HG02885 (cell line): ENCODE results near the gene RXRB.

Experiments used
- ATAC-seq: cut with Tn5 transposase; IDR thresholded peaks from one replicate; pipeline ENCODE4 v1.9.1; 2021; ENCODE audit warnings: mild to moderate bottlenecking; ENCODE audit not compliant: unreplicated experiment, poor library complexity

The RXRB gene

DNA sequence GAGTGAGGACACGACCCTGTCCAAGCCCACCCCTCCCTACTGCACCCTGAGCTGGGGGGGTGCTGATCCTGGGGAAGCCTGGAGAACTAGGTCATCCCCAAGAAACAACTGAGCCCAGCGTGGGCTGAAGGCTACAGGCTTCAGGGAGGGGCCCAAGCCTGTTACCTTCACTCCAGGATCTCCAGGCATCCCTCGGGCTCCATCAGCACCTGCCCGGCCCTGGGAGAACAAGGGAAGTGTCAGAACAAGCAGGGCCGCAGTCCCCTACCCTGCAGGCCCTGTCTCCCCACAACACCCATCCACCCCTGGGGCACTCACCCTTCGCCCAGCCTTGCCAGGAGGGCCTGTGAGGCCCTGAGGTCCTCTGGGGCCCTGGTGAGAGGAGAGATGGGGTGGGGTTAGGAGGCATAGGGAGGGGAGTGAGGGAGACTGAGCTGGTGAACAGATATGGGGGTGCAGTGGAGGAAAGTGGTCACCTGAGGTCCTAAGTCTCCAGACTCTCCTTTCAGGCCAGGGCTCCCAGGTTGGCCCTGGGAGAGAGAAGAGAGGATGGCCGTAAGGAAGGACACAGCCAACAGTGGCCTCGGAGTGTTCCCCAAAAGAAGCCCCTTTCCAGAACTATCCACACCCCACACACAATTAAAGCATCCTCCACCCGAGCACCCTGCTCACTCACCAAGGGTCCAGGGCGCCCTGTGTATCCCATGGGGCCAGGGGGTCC lies 21.6 kb downstream of the RXRB start:
- ATAC-seq: no peak

DNA sequence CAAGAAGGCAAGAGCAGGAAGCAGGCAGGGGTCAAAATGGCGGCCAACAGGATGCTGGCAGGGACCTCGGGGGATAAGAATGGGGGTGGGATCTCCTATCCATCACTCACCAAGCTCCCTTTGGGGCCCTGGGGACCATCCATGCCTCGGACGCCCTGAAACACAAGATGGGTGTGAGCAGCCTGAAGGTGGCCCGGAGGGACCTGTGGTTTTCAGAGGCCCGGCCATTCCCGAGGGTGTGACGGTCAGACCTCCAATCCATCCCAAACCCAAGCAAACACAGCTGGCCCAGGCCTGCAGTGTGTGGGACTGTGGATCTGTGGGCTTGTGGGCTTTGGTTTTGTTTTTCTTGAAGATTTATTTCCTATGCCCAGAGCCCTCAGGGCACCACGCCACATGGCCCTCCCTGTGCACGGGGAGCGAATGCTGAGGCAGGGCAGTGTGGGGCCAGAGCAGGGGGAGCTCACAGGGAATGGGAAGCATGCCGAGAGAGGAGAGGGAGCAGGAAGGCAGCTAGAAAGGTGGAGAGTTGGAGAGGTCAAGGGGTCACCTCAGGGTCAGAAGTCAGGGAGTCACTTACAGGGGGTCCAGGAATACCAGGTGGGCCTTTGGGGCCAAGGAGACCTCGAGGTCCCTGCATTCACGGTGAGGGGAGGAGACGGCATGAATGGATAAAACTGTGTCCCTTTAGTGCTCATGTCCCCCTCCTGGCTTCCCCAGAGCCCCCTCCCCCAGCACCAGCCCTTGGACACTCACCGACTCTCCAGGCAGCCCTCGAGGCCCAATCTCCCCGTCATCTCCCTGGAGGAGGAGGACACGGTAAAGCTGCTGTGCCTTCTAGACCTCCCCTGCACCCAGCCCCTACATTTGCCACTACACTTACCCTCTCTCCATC lies 22.7 kb downstream of the RXRB start:
- ATAC-seq: no peak

DNA sequence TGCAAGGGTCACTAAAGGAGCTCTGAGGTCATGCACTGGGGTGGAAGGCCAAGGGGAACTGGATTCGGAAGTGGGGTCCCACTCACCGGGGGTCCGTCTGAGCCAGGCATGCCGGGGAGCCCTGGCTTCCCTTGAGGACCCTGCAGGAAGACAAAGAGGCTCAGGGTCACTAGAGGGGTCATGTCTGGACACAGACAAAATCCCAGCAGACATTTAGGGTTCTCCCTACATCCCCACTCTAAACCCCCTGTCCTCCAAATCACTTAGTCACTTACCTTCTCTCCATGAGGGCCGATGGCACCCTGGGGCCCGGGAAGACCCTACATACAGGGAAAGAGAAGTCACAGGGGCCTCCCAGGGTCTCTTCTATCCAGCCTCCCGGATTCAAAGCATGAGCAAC lies 23.6 kb downstream of the RXRB start:
- ATAC-seq: no peak

DNA sequence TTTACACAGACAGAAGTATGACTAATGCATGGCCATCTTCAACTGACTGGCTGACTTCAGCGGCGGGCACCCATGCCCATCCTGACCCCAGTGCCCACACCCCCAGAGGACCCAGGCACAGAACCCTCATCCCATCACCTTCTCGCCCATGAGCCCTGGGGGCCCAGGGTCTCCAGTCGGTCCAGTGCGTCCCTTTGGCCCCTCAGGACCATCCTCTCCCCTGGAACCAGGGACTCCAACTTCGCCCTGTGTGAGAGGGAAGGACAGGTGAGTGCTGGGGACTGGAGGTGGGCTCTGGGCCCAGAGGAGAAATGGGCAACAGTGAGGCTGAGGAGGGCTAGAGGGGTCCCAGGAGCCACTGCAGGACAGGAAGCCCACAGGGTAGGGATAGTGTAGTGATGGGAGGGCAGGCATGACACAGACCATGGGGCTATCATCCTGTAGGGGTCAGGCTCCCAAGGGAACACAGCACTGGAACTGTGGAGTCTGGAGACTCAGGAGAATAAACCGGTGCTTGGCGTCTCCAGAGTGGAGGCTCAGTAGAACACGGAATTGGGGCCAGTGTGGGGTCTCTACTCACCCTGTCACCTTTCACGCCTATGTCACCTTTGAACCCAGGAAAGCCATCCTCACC lies 24.9 kb downstream of the RXRB start:
- ATAC-seq: no peak

DNA sequence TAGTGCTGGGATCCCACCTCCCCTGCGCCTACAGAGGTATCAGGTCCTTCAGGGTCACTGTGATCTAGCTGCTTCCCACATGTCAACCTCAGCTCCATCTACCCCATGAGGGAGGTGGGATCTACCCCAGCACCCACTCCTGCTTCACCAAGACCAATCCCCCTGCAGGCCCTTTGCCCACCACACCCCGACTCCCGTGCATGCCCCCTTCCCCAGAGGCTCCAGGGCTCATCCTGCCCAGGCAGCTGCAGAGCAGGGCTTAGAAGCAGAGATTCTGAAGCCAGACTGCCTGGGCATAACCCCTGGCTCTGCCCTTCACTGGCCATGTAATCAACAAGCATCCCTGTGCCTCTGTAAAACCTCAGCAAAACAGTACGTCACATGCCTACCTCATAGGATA lies 25.7 kb downstream of the RXRB start:
- ATAC-seq: no peak

DNA sequence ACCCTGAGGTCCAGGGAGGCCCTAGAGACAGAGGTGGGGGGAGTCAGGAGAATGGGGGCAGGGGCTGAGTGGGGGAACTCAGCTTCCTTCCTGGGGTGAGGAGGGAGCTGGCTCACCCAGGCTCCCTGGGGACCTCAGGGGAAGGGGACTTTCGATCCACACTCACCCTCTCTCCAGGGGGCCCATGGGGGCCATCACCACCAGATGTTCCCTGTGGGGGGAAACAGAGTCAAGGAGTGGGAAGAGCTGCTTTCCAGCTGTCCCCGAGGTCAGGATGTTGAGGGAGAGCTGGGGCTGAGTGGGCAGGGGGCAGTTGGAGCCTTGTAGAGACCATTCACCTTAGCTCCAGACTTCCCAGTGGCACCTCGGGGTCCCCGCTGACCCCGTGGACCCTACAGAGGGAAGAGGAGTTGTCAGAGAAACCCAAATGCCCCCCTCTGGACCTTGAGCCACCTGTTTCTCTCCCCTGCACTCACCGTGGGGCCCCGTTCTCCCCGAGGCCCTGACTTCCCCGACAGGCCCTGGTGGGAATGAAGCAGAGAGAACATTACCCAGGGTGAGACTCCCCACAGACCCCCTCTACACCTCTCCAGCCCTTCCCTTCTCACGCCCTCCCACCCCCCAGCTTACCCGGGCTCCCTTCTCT lies 26.8 kb downstream of the RXRB start:
- no peak for ATAC-seq

DNA sequence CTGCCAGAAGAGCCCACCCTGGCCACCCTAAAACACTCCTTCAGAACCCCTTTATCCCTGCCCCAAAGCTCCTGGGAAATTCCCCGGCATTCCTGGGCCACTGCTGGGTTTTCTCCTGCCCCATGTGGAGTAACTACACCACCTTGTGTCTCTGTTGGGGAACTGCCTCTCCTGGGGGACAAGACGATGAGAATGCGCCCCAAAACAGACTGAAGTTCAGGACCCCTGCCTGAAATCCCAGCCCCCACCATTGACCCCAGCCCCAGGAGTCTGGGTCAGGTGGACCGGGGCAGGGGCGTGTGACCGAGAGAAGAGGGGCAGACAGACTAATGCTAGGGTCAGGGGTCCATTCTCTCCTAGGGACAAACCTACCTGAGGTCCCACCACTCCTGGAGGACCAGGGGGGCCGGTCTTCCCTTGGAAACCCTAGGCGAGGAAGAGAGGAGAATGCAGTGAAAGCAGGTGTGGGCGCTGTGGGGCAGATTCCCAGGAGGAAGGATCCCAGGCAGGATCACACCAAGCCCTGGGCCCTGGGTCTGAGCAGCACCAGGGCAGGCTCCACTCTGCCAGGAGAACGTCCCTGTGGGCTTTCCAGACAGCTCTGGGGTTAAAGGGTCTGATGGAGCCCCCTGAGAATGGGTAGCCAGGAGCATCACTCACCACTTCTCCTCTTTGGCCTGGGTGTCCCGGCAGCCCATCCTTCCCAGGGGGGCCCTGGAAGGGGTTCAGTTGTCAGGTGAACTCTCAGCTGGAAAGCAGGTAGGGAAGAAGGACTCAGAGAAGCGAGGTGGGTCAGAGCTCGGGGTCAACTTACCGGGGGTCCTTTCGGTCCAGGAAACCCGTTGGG lies 27.6 kb downstream of the RXRB start:
- no peak for ATAC-seq

DNA sequence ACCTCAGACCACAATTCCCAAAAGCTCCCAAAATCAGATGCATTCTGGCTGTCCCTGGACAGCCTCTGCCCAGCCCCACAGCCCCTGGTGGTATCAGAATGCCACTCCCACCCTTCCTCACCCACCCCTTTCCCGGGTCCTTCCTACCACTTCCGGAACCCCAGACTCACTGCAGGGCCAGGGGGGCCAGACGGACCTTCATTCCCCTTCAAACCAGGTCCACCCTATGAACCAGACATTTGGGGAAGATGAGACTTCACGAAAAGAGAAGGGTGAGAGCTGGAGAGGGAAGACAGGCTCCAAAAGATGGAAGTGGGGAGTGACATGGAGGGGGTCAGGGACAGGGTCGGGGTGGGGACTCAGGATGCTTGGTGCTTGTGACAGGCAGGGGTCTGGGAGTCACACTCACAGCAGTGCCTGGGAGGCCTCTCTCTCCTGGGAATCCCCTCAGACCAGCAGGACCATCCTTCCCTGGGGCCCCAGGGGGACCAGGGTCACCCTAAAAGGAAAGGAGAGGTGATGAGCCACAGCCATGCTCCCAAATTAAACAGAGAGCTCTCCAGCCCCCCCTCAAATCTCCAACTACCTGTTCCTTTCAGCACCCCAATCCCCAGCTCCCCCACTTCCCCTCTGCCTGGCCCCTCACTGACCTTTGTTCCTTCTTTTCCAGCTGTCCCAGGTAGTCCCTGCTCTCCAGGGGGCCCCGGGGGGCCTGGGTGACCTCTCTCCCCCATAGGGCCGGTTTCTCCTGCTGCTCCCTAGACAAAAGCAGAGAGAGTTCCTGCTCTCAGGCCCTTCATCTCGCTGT lies 28.4 kb downstream of the RXRB start:
- ATAC-seq: no peak

DNA sequence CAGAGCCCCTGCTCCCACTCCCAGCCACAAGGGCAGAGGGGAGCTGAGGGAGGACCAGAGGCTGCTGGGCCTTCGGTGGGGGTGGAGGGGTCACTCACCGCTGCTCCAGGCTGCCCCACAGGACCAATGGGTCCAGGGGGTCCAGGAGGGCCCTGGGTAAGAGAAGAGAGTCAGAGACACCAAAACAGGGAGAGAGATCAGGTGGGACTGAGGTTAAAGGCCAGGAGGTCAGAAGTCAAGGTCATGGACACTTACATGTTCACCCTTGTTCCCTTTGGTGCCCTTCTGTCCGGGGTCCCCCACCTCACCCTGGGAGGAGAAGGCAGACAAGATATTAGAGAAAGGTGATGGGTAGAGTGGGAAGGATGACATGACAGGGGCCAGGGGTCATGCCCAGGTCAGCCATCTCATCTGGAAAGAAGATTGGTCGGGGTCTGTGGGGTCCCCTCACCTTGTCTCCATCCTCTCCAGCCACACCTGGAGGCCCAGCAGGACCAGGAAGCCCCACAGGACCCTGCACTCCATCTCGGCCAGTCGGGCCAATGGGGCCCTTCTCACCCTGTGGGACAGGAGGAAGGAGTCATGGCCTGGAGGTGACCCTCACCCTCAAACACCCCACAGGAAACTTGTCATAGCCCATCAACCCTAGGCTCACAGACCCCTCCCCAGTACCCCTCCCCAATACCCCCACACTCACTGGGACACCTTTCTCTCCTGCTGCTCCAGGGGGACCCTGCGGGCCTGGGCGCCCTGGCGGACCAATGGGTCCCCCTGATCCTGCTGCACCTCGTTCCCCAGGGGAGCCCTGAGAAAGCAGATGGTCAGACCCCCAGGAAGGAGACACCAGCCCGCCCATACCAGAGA lies 29.2 kb downstream of the RXRB start:
- no peak for ATAC-seq

DNA sequence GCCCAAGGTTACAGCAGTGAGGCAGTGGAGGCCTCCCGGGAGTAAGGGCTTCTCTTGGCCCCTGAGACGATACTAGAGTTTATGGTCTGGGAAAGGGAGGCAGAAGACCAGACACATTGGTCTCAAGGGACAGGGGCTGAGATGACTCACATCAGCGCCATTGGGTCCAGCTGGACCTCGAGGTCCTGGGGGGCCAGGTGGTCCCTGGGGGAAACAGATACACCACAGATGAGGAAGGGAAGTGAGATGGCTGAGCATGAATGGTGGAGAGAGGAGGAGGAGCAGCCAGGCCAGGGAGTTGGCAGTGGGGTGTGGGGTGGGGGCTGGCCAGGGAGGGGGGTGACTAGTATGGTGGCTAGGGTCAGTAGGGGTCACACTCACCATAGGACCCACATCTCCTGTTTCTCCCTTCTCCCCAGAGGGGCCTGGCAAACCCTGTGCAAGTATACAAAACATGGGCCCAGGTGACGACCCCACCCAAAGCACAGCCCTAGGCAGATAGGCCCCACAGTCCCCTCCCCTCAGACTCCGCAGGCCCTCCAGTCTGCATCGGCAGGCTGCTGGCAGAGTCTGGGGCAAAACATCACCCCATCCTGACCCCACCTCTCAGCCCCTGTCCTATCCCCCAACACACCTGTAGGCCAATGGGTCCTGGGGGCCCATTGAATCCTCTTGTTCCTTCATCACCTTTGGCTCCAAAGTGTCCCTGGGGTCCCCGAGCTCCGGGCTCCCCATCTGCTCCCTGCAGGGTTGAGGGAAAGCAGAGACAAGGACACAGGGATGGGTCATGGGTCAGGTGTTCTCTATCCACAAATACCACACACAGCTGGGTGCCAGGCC lies 30.1 kb downstream of the RXRB start:
- no peak for ATAC-seq

DNA sequence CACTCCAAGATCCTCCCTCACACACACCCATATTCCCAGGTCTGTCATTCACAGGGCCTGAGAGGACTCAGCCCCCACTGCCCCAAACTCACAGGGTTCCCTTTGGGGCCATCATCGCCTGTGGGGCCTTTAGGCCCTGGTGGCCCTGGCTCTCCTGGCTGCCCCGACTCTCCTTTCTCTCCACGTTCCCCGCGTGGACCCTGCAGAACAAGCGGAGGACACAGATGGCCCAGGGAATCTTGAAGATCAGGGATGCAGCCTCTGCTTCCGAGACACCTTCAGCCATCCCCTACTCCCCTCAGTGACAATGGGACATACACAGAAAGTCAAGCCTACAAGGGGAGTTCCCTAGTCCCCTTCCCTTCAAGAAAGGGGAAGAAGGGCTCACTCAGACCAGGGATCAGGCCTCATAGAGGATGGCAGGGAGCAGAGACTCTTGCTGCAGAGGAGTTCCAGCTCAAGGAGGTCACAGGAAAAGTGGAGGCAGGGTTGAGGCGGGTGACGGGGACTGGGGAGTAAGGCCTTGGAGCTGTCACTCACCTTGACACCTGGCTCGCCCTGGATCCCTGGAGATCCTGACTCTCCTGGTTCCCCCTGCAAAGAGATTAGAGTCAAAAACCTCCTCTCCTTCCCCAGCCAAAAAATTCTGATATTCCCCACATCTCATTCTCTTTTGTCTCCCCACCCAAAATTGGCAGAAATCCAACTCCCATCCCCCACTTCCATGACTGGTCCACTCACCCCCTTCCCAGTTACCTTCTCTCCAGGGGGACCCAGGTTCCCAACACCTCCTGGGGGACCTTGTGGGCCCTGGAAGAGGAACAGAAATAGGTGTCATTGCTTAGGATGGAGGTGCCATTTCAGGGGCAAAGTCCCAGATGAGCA lies 30.9 kb downstream of the RXRB start:
- ATAC-seq: no peak

DNA sequence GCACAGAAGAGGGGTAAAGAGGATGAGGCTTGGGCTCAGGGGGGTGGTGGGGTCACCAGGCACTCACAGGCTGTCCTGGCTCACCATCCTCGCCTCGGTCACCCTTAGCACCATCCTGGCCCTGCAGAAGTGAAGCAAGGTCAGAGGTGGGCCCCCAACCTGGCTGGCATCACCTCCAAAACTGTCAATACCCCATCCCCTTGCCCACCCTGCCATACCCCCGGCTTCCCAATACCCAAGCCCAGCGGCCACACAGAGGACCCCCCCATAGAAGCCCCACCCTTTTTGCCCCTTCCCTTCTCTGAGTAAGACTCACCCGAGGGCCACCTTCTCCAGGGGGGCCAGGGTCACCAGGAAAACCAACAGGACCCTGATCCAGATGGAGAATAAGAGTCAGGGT lies 31.8 kb downstream of the RXRB start:
- no peak for ATAC-seq

DNA sequence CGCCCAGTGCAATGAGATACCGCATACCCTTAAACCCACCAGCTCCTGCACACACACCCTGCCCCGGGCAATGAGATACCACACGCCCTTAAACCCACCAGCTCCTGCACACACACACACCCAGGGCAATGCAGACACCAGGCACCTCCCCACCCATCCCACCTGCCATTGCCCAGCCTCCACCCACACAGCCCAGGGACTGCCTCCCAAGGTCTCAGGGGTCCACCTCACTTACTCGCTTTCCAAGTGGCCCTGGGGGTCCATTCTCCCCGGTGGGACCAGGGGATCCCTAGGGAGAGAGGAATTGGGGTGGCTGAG lies 32.2 kb downstream of the RXRB start:
- ATAC-seq: no peak

DNA sequence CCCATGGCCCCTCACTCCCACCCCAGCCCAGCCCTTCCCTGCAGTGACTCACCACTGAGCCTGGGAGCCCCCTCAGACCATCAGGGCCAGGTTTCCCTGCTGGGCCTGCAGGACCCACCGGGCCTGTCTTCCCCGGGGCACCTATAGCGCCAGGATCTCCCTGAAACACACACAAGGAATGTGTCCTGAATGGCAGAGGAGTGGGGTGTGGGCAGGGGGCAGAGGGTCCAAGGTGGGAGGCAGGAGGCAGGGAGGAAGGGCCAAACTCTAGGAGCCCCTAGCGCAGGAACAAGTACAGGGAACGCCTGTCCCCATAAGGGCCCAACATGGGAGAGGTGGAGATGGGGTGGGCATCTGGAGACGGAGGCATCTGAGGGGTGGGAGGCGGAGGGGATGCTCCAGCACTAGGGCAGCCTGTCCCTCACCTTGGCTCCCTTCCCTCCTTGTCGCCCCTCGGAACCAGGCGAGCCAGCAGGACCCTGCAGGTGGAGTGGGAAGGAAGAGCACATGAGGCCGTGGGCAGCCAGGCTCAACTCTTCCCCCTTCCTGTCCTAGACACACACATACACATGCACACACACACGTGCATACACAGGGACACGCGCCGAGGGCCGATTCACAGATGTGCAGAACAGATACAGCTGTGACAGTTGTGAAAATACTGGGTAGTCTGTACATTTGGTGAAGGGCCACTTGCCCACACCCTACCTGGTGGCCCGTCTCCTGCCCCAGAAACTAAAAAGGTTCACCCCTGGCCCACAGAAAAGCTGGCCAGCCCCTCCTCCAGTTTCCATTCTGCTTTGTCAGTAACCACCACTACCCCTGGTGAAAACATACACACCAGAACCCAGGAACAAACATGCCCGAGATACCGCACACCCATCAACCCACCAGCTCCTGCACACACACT lies 32.8 kb downstream of the RXRB start:
- ATAC-seq: no peak

DNA sequence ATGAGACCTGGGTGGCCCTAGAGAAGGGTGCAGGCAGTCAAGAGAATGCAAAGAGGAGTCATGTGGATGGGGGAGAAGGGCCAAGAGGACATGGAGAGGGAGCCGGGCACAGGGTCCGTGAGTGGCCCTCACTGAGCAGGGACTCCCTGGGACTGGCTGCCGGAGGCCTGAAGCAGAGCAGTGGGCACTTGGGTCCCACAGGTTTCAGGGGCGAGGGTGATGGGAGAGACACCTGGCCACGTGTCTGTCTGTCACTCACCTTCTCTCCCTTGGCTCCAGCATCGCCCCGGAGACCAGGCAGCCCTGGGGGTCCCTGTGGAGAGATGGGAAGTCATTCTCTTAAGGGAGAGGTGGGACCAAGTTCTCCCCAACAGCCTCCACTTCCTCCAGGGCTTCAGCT lies 33.7 kb downstream of the RXRB start:
- no peak for ATAC-seq

DNA sequence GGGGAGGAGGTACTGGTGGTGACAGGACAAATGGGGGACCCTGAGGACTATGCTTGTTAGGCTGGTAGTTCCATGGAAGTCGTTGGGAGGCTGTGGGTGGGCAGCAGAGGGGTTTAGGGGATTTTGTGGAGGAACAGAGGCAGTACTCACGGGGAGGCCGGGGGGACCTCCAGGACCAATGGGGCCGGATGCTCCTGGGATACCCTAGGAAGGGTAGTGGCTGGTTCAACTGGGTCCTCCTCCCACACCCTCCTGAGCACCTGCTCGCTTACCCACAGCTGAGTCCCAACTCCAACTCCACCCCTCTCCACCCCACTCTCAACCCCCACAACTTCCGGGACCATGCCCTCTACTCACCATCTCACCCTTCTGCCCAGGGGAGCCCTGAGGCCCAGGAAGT lies 34.1 kb downstream of the RXRB start:
- ATAC-seq: no peak
